Esophagus mucosa (tissue), 1 donor: ENCODE measurements around the gene USP12. TPM values are rescaled to one million over a fixed set of nuclear protein-coding genes. Genes with fewer than 3 reads are reported as not detected.
"Not testable (repeated sequence)": the region's sequence is repeated elsewhere in the genome, so short reads cannot be mapped to it uniquely, and the experiment has no call there.

ENCODE experiments used
- ATAC-seq: fragments of 200-7000 bp; cut with Tn5 transposase; one replicate; pipeline ENCODE4 v1.9.1; 2020
- total RNA-seq: library from RNA; stranded (reverse); gene quantifications from one replicate; pipeline ENCODE4 v1.2.4, GENCODE V29; 2023
- donor health status: DM: yes; HTN: yes; CAD: no.

USP12 gene
- total RNA-seq, 1 donor from 2014 or later, result 7.1 TPM

DNA sequence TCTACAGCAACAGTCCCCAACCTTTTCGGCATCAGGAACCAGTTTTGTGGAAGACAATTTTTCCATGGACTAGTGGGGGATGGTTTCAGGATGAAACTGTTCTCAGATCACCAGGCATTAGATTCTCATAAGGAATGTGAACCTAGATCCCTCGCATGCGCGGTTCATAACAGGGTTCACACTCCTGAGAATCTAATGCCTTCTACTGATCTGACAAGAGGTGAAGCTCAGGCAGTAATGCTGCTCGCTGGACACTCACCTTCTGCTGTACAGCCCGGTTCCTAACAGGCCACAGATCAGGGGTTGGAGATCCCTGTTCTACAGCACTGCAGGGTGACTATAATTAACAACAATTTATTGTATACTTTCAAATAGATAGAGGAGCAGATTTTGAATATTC lies 21.9 kb downstream of the USP12 start:
- no peak for ATAC-seq

- no peak for ATAC-seq
Observed at GRCh38 chr13:27148900-27149299, 22.7 kb downstream of the USP12 start.

- no peak for ATAC-seq
Observed at GRCh38 chr13:27147530-27148170, 24.0 kb downstream of the USP12 start.

DNA sequence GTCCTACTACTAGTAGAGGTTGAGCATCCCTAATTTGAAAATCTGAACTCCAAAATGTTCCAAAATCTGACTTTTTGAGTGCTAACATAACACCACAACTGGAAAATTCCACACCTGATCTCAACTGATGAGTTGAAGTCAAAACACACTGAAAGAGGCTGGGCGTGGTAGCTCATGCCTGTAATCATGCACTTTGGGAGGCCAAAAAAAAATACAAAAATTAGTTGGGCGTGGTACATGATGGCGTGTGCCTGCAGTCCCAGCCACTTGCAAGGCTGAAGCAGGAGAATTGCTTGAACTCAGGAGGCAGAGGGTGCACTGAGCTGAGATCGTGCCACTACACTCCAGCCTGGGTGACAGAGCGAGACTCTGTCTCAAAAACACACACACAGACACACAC lies 29.9 kb downstream of the USP12 start:
- no peak for ATAC-seq

DNA sequence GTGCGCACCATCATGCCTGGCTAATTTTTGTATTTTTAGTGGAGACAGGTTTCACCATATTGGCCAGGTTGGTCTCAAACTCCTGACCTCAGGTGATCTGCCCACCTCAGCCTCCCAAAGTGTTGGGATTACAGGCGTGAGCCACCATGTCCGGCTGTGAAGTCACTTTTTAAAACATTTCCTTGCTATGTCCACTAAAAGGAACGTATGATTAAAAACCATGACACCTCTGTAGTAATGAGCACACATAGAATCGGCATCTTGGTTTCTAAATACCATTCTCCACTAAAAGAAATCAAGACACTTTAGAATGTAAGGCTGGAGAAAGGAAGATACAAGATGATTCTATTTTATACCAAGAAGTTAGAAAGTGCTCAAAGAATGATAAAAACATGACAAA lies 30.5 kb downstream of the USP12 start:
- not testable (repeated sequence) for ATAC-seq

DNA sequence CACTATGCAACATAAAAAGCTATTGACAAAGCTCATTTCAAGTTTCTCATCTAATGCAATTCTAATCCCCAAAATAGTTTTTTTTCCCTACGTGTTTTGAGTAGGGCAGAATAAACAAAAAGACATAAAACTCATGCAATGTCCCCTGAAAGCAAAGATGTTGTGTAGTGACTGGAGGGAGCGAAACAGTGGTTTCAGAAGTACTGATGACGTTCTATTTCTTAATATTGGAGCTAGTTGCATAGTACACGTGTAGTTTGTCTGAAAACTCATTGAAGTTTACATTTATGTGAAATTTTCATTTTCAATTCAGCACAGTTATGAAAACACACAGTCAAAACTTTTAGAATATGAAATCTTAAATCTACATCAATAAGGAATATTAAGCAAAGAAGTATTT lies 31.6 kb downstream of the USP12 start:
- no peak for ATAC-seq

DNA sequence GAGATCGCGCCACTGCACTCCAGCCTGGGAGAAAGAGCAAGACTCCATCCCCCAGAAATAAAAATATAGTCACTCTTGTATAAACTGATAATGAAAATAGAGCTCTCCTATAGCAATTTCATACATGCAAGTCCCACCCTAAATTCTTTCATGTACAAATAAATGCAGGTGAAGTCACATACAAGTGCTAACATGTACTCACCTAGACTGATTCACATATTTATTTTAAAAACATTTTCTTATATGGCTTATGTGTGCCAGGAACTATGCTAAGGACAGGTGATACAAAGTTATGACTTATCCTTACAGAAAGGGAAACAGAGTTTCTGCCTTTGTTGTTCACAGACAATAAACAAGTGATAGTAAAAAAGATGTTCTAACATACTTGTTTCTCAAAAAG lies 32.0 kb downstream of the USP12 start:
- peak; percentile 93 for ATAC-seq

GRCh38 chr13:27138457-27139093 lies 33.0 kb downstream of the USP12 start:
- no peak for ATAC-seq

DNA sequence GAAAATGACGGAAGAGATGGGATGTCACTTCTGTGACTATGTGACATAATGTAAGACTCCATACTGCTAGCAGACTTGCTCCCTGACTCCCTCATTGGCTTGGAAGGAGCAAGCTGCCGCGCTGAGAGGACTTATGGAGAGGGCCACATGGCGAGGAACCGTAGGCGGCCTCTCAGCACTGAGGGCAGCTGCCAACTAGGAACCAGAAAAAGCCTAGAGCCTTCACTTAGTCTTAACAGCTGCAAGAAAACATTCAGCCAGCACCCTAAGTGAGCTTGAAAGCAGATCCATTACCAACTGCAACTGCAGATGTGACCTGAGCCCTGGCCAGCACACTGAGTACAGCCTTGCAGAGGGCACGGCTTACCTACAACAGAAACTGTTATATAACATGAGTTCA lies 33.9 kb downstream of the USP12 start:
- no peak for ATAC-seq

- ATAC-seq, result no peak
Observed at GRCh38 chr13:27135023-27135422, 36.6 kb downstream of the USP12 start.

DNA sequence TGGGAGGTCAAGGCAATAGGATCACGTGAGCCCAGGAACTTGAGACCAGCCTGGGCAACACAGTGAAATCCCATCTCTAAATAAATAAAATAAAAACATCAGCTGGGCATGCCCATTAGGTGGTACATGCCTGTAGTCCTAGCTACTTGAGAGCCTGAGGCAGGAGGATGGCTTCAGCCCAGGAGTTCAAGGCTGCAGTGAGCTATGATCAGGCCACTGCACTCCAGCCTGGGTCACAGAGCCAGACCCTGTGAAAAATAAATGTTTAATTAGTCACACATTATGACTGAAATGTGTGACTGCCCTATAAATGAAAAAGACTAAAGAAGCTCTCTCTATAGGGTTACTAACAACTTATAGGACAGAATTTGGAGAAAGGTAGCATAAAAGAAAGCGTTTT lies 37.7 kb downstream of the USP12 start:
- ATAC-seq, result no peak

DNA sequence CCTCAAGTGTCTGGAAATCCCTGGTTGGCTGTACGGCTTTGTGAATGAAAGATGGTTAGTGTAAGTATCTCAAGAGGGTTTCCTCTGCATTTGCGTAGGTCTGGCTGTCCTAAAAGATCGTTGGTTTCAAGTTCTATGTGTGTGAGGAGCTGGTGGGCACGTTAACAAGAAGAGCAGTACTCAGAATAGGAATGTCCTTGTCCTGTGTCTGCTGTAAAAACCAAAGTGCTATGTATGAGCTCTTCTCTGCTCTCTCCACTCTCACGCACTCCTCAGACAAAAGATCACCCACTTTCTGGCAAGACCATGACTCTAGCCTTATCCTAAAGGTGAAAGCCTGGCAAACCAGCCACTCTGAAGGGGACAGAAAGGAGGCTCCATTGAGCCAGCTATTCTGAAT lies 39.1 kb downstream of the USP12 start:
- ATAC-seq, result no peak

GRCh38 chr13:27131906-27132305 lies 39.7 kb downstream of the USP12 start:
- peak; percentile 57 for ATAC-seq

DNA sequence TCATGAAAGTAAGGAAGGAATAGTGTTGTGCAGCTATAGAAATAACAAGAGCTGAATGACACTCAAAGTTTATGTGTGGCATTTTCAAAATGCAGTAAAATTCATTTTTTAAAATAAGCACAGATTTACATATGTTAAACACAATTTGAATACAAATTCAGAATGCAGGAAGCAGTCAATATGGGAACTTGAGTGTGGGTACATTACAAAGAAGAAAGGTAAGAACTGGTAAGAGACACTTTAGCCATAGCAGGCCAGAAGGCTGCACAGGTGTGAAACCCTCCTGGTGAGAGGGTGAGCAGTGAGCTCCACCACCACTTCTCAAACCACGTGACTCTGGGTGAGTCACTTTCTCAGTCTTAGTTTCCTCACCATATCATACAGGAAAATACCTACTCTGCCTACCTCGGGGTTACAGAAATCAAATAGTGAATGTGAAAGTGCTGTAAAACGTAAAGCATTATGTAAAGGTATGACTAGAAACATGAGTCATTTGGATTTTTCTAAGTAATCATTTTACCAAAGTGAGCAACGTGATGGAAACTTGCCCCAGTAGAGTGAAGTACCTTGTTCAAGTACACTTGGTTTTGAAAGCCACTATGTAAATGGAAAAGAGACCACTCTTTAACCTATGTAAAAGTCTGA lies 40.5 kb downstream of the USP12 start:
- ATAC-seq, result peak; percentile 94

DNA sequence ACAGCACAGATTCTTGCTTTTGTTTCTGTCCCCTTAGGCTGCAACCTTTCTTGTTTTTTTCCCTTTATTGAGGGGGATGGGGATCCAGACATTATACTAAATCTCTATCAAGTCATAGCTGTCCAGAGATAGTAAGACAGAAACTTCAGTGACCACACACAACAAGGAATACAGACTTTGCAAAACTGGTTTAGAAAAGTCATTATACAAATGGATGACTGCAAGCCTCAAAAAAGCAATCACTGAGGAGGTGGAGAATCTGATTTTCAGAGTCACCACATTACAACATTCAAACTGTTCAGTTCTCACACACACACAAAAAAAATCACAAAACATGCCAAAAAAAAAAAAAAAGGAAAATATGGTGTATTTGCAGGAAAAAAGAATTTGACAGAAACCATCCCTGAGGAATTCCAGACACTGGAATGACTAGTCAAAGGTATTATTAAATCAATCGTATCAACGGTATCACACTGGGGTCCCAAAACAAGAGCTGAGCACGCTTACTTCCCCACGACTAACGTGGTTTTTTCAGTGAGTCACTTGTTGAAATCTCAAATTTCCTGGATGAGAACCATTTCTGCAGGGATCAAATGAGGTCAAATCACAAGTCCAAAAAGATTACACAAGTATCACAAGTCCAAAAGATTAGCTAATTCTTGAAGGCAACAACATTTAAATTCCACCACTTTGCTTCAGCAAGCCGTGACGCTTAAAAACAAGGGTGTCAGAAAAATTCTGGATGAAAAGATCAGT lies 41.2 kb downstream of the USP12 start:
- no peak for ATAC-seq

DNA sequence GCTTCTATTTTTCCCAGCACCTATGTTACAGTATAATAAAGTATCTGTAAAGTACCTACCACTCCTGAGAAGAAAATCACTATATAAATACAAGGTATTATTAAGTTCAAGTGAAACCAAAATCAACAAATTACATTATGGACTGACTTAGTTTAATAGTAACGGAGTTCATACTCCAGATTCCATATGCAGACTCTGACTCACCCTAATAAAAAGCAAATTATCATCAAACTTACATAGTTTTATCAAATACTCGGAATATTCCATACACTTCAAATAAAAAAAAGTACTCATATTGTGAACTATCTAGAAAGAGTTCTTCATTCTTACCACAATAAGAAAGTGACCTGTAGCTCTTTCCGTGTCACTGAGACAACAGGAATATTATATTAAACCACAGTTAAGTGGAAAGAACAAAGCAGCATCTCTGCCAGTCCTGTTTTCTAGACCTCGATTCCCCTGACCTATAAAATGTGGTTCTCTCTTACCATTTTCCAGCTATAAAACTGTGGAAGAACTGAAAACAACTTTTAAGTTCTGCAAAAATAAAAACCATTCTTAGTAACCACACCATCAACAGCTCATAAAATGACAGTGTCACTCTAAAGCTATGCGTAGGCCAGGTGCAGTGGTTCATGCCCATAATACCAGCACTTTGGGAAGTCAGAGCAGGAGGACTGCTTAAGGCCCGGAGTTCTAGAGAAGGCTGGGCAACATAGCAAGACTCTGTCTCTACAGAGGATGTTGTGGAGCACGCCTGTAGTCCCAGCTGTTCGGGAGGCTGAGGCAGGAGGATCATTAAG lies 42.6 kb downstream of the USP12 start:
- ATAC-seq, result no peak

GRCh38 chr13:27126859-27127258 lies 44.8 kb downstream of the USP12 start:
- ATAC-seq, result no peak

DNA sequence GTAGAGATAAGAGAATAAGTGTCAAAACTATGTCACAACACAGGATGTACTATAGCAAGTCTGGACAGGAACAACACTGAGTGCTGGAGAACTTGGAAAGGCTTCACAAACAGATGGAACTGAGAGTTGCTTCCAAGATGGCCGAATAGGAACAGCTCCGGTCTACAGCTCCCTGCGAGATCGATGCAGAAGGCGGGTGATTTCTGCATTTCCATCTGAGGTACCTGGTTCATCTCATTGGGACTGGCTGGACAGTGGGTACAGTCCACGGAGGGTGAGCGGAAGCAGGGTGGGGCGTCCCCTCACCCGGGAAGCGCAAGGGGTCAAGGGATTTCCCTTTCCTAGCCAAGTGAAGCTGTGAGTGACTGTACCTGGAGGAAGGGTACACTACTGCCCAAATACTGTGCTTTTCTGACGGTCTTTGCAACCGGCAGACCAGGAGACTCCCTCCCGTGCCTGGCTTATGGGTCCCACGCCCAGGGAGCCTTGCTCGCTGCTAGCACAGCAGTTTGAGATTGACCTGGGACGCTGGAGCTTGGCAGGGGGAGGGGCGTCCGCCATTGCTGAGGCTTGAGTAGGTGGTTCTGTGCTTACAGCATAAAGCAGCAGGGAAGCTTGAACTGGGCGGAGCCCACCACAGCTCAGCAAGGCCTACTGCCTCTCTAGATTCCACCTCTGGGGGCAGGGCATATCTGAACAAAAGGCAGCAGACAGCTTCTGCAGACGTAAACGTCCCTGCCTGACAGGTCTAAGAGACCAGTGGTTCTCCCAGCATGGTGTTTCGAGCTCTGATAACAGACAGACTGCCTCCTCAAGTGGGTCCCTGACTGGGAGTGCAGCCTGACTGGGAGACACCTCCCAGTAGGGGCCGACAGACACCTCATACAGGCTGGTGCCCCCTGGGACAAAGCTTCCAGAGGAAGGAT lies 46.0 kb downstream of the USP12 start:
- ATAC-seq, result no peak

GRCh38 chr13:27124571-27124970 lies 47.0 kb downstream of the USP12 start:
- ATAC-seq, result no peak

- not testable (repeated sequence) for ATAC-seq
Observed at GRCh38 chr13:27123445-27123844, 48.2 kb downstream of the USP12 start.

GRCh38 chr13:27122036-27122435 lies 49.6 kb downstream of the USP12 start:
- no peak for ATAC-seq
